HCT116 (cell line): Measurements from ENCODE around the gene AOPEP. TPM values are rescaled to one million over a fixed set of nuclear protein-coding genes. Genes with fewer than 3 reads are reported as not detected.

ENCODE experiments used
- ATAC-seq: fragments of 200-7000 bp; cut with Tn5 transposase; 2 replicates; pipeline ENCODE4 v1.9.1; 2020; ENCODE audit warnings: mild to moderate bottlenecking, moderate library complexity
- BruUV-seq: library from RNA; stranded (reverse); fragments of 400-500 nt; replicated peaks from 2 replicates; lab custom pipeline; 2021; lab: Mats Ljungman, UMichigan
- CTCF ChIA-PET: fragments of 300-600 bp; sonication (Branson Sonifier 250); formaldehyde crosslinking; loops from one replicate; lab custom pipeline; 2021; ENCODE audit warnings: antibody characterized with exemption; lab: Charles Lee
- POLR2A ChIA-PET: fragments of 300-600, 350-600 bp; sonication (Branson Sonifier 250); formaldehyde crosslinking; loops from one replicate; lab custom pipeline; 2021; ENCODE audit warnings: antibody characterized with exemption; lab: Charles Lee
- RAD21 ChIA-PET, 2 experiments: fragments of 300-600 bp; sonication (Branson Sonifier 250); formaldehyde crosslinking; loops; one replicate each; lab custom pipeline; 2023; ENCODE audit warnings: low total read pairs in 2 of 2; ENCODE audit not compliant: uncharacterized antibody in 2 of 2, unreplicated experiment in 2 of 2, low non-redundant PET in 1 of 2; lab: Charles Lee
- DNase-seq: peaks from one replicate; pipeline ENCODE4 v3.0.0-alpha.2; 2010; ENCODE audit warnings: low read depth, low spot score
- H2AFZ ChIP-seq: fragments of 200-600 bp; shearing (Covaris generic), sonication (generic); 2 replicates; pipeline ENCODE4 v1.6.1; 2017; ENCODE audit warnings: low read depth, mixed run types, mixed read lengths, antibody characterized with exemption, low read length; ENCODE audit not compliant: poor library complexity, severe bottlenecking
- H3K27ac ChIP-seq: 2 replicates; pipeline ENCODE4 v1.5.1; 2012; ENCODE audit warnings: low read depth, low read length
- H3K27me3 ChIP-seq: fragments of 200-600 bp; sonication (generic); 2 replicates; pipeline ENCODE4 v1.6.1; 2016; ENCODE audit warnings: mixed run types, low read length, mixed read lengths; ENCODE audit not compliant: insufficient read depth
- H3K36me3 ChIP-seq, 2 experiments: fragments of 200-500 bp in 1 of 2; fragments of 200-600 bp in 1 of 2; sonication (Bioruptor generic) in 1 of 2; sonication (generic) in 1 of 2; 2 replicates each; pipeline versions ENCODE4 v1.5.1 to v1.6.1; 2014 to 2016; ENCODE audit warnings: low read length in 2 of 2, inconsistent platforms in 1 of 2, mixed read lengths in 1 of 2, mixed run types in 1 of 2; ENCODE audit not compliant: insufficient read depth in 2 of 2, control insufficient read depth in 1 of 2
- H3K4me1 ChIP-seq, 2 experiments: fragments of 200-600 bp in 1 of 2; sonication (generic) in 1 of 2; 2 replicates each; pipeline versions ENCODE4 v1.5.1 to v1.6.1; 2012 to 2017; ENCODE audit warnings: low read length in 2 of 2, inconsistent platforms in 1 of 2, mild to moderate bottlenecking in 1 of 2, mixed read lengths in 1 of 2, mixed run types in 1 of 2, moderate library complexity in 1 of 2; ENCODE audit not compliant: insufficient read depth in 2 of 2, control insufficient read depth in 1 of 2
- H3K4me2 ChIP-seq: fragments of 200-600 bp; sonication (generic); 2 replicates; pipeline ENCODE4 v1.6.1; 2017; ENCODE audit warnings: mixed run types, low read length, mixed read lengths
- H3K4me3 ChIP-seq, 2 experiments: fragments of 200-600 bp in 1 of 2; sonication (generic) in 1 of 2; replicated peaks in 1 of 2; 2 replicates each; pipeline ENCODE4 v1.5.1; 2011 to 2016; ENCODE audit warnings: low read length in 2 of 2, control low read depth in 1 of 2, low read depth in 1 of 2, mild to moderate bottlenecking in 1 of 2, mixed read lengths in 1 of 2, mixed run types in 1 of 2
- H3K79me2 ChIP-seq: fragments of 200-600 bp; sonication (generic); 2 replicates; pipeline ENCODE4 v1.6.1; 2017; ENCODE audit warnings: mild to moderate bottlenecking, mixed run types, low read length, moderate library complexity, mixed read lengths; ENCODE audit not compliant: insufficient read depth
- H3K9ac ChIP-seq: fragments of 200-600 bp; sonication (generic); 2 replicates; pipeline ENCODE4 v1.6.1; 2016; ENCODE audit warnings: low read length, mixed read lengths
- H3K9me2 ChIP-seq: fragments of 200-600 bp; sonication (generic), shearing (Covaris generic); 2 replicates; pipeline ENCODE4 v1.6.1; 2017; ENCODE audit warnings: mixed run types, mild to moderate bottlenecking, moderate library complexity; ENCODE audit not compliant: insufficient read depth
- H3K9me3 ChIP-seq, 2 experiments: fragments of 200-500 bp in 1 of 2; fragments of 200-600 bp in 1 of 2; sonication (Bioruptor generic) in 1 of 2; sonication (generic) in 1 of 2; 2 replicates each; pipeline ENCODE4 v1.6.1; 2014 to 2017; ENCODE audit warnings: low read length in 2 of 2, mixed read lengths in 2 of 2, inconsistent platforms in 1 of 2, low read depth in 1 of 2, mild to moderate bottlenecking in 1 of 2, mixed run types in 1 of 2, moderate library complexity in 1 of 2; ENCODE audit not compliant: control insufficient read depth in 1 of 2, insufficient read depth in 1 of 2
- H4K20me1 ChIP-seq: fragments of 200-600 bp; sonication (generic), shearing (Covaris generic); 2 replicates; pipeline ENCODE4 v1.6.1; 2017; ENCODE audit warnings: mixed run types, mild to moderate bottlenecking, moderate library complexity; ENCODE audit not compliant: insufficient read depth
- CTCF ChIP-seq, 3 experiments: fragments of 200-600 bp in 1 of 3; sonication (generic) in 1 of 3; IDR thresholded peaks in 2 of 3; conservative IDR thresholded peaks in 1 of 3; 2 replicates each; pipeline ENCODE4 v1.5.1; 2012 to 2017; ENCODE audit warnings: low read depth in 2 of 3, low read length in 2 of 3, antibody characterized with exemption in 1 of 3, borderline replicate concordance in 1 of 3, control low read depth in 1 of 3, mild to moderate bottlenecking in 1 of 3, mixed read lengths in 1 of 3, mixed run types in 1 of 3, moderate library complexity in 1 of 3; ENCODE audit not compliant: insufficient read depth in 1 of 3
- FOSL1 ChIP-seq: IDR thresholded peaks from 2 replicates; pipeline ENCODE4 v1.6.1; 2012; ENCODE audit warnings: low read depth
- JUND ChIP-seq: IDR thresholded peaks from 2 replicates; pipeline ENCODE4 v1.6.1; 2012
- MAX ChIP-seq: IDR thresholded peaks from 2 replicates; pipeline ENCODE4 v1.6.1; 2012
- POLR2A ChIP-seq: IDR thresholded peaks from 2 replicates; pipeline ENCODE4 v1.7.0; 2011; ENCODE audit warnings: borderline replicate concordance; ENCODE audit not compliant: insufficient read depth, insufficient read length; ENCODE audit errors: extremely low read depth
- RAD21 ChIP-seq: IDR thresholded peaks from 2 replicates; pipeline ENCODE4 v1.6.1; 2012; ENCODE audit warnings: low read depth, mild to moderate bottlenecking
- SIN3A ChIP-seq: IDR thresholded peaks from 2 replicates; pipeline ENCODE4 v1.6.1; 2012; ENCODE audit warnings: low read depth
- TCF7L2 ChIP-seq: IDR thresholded peaks from 2 replicates; pipeline ENCODE4 v1.7.0; 2011; ENCODE audit warnings: borderline replicate concordance, inconsistent platforms; ENCODE audit not compliant: insufficient read depth, insufficient read length; ENCODE audit errors: extremely low read depth
- YY1 ChIP-seq: IDR thresholded peaks from 2 replicates; pipeline ENCODE4 v1.6.1; 2011; ENCODE audit warnings: low read length, low read depth, moderate library complexity, mild to moderate bottlenecking; ENCODE audit not compliant: insufficient replicate concordance; ENCODE audit errors: extremely low read depth
- intact Hi-C: fragments of 100-400 bp; cut with micrococcal nuclease; formaldehyde crosslinking; loops from 2 replicates; pipeline ENCODE4 v1.10.0; 2022
- total RNA-seq: library from RNA; stranded (reverse); gene quantifications from one replicate; pipeline ENCODE4 v1.2.1, GENCODE V29; 2021; ENCODE audit not compliant: unreplicated experiment

The AOPEP gene
- total RNA-seq, 1 experiment from 2014 or later, result 15.1 TPM

- ATAC-seq, result no peak; the same call in 1 of the 2 replicates
- no peaks in the 10 kb centered on the region for H3K79me2 ChIP-seq
- CTCF ChIA-PET, result interaction anchor here (0.7 to 8.1 kb wide), 3 partner anchors 443 to 984 kb away, joined by 5 to 158 read pairs (median 8); no protein-coding TSS in a partner anchor
- no peak overlapping the region for H3K4me2 ChIP-seq
- H3K9me2 ChIP-seq, result no peaks in the 10 kb centered on the region
- H3K36me3 ChIP-seq, result no peaks in the 10 kb centered on the region
- DNase-seq, result no peak
- no peaks in the 10 kb centered on the region for H3K4me1 ChIP-seq
- BruUV-seq, result no TSS peak
- H3K27ac ChIP-seq, result no peak overlapping the region
- H3K27me3 ChIP-seq, result no peaks in the 10 kb centered on the region
- H3K9me3 ChIP-seq, result no peaks in the 10 kb centered on the region
- intact Hi-C loops, result no loop called here
- TF ChIP-seq SIN3A (no peak), CTCF (IDR thresholded peaks at IDR 0.05 in 2 of 3, conservative IDR thresholded peaks at IDR 0.05 in 1 of 3; ENCODE audit: borderline replicate concordance in 1 of 3, insufficient read depth in 1 of 3, low read depth in 2 of 3, low read length in 2 of 3) (peak; percentile 27 to 54 (median 40); a peak in 5 of 6 replicates), RAD21 (no peak)
- H3K9ac ChIP-seq, result no peak overlapping the region
- no peak overlapping the region for H2AFZ ChIP-seq
- POLR2A ChIA-PET, result no interaction called here
- RAD21 ChIA-PET, result no interaction called here
- H3K4me3 ChIP-seq, result no peak overlapping the region
- no peaks in the 10 kb centered on the region for H4K20me1 ChIP-seq
Observed at GRCh38 chr9:95124582-95125367, 398.3 kb downstream of the AOPEP start.

GRCh38 chr9:95125652-95126051, 399.2 kb downstream of the AOPEP start:
- ChIA-PET POLR2A (interaction anchor here (0.5 to 0.6 kb wide), 2 partner anchors 456 to 486 kb away, joined by 4 to 6 read pairs; no protein-coding TSS in a partner anchor), RAD21 (interaction anchor here in 1 of 2 experiments (0.6 kb wide), 1 partner anchor 456 kb away, joined by 3 read pairs; no protein-coding TSS in a partner anchor)
- TF ChIP-seq JUND, result no peak
- TF ChIP-seq YY1, result no peak
- no peak for TF ChIP-seq MAX
- no peak for TF ChIP-seq TCF7L2
- TF ChIP-seq FOSL1, result no peak
- TF ChIP-seq POLR2A, result no peak
- no peak for TF ChIP-seq CTCF (IDR thresholded peaks at IDR 0.05 in 2 of 3, conservative IDR thresholded peaks at IDR 0.05 in 1 of 3; ENCODE audit: borderline replicate concordance in 1 of 3, insufficient read depth in 1 of 3, low read depth in 2 of 3, low read length in 2 of 3)

More at GRCh38 chr9:95125652-95126051, 399.2 kb downstream of the AOPEP start:
- no TSS peak for BruUV-seq
- Histone ChIP-seq H3K27me3 (no peaks in the 10 kb centered on the region), H3K9me2 (no peaks in the 10 kb centered on the region), H3K4me1 (no peaks in the 10 kb centered on the region), H3K79me2 (no peaks in the 10 kb centered on the region), H3K9me3 (no peaks in the 10 kb centered on the region), H3K36me3 (no peaks in the 10 kb centered on the region), H3K4me3 (no peak overlapping the region), H3K4me2 (no peak overlapping the region), H2AFZ (no peak overlapping the region), H3K27ac (no peak overlapping the region), H4K20me1 (no peaks in the 10 kb centered on the region), H3K9ac (no peak overlapping the region)
- intact Hi-C loops, result no loop called here
- ATAC-seq (no peak), DNase-seq (no peak)
- CTCF ChIA-PET, result interaction anchor here (1.3 to 8.1 kb wide), 3 partner anchors 9 to 457 kb away, joined by 3 to 158 read pairs (median 8); no protein-coding TSS in a partner anchor
